ENCODE measurements around the gene DEFB121. TPM values are rescaled to one million over a fixed set of nuclear protein-coding genes. Genes with fewer than 3 reads are reported as not detected.

DEFB121 gene, protein sequence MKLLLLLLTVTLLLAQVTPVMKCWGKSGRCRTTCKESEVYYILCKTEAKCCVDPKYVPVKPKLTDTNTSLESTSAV
- not detected in 5 replicates for total RNA-seq (2022; extraction: Qiagen RNA extraction; ENCODE audit: low read depth)

DNA sequence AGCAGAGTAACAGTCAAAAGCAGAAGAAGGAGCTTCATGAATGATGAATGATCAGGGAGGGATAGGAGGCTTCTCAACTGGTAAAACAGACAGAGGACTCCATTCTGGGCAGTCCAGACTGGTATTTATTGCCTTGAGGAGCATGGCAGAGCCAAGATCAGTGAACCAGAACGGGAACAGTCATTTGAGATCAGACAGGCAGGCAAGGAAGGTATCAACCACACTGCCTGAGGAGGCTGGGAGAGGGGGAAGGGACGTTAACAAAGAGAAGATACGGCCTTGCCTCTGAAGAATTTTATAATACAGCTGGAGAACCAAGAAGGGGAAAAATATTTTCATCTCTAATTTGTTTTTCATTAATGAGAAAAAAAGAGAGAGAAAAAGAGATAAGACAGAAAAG is at the start of gene DEFB121:
Gene DEFB121, minus strand, starts transcription at position 101 of the 400 bp plus-strand sequence. Its CDS starts 63 bp downstream, at position 38.

DNA sequence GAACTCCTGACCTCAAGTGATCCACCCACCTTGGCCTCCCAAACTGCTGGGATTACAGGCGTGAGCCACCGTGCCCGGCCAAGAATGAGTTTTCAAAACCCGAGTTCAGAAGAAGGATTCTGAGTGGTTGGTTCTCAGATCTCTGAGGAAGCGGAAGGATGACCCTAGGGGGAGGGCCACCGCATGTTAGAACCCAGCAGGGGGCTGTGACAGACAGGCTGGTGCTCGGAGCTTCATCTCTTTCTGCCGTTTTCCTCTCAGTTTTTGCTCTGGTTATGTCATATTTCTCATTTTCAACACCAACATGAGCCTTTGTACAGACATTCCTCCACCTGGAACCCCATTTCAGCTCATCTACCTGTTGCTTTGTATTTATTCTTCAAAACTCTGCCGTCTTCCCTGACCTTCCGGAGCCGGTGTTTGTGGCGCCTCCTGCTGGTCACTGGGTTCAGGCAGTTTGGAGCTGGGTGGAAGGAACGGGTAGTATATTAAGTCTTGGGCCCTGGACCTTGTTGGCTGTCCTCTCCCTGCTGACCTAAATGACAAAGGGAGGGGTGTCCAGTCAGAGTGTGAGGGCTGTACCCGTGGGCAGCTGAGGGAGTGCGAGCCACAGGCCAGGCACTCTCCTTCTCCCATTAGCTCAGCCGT is 34.1 kb upstream of the DEFB121 start, which contains the start of gene DEFB123:
Gene DEFB123, plus strand, starts transcription at position 621 of the 648 bp plus-strand sequence. CDS start 67 bp downstream, outside the sequence.

DNA sequence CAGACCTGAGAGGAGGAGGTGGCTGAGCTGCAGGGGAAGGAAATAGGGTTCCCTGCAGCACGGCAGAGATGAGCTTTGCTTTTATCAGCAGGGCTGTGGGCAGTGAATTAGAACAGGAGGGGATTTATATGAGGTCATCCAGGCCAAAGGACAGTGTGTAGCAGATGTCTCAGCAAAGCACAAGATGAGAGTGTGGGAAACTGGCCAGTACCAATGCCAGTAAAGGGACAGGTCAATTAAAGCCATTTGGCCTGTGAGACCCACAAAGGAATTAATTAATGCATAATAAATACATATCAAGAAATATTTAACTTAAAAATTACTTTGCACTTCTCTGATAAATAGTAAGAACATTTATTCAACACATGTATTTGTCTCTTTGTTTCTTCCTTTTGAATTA is 15.5 kb downstream of the DEFB121 start, which contains the start of gene DEFB119:
Gene DEFB119, minus strand, starts transcription at position 101 of the 400 bp plus-strand sequence. CDS start 107 bp downstream, outside the sequence.

DNA sequence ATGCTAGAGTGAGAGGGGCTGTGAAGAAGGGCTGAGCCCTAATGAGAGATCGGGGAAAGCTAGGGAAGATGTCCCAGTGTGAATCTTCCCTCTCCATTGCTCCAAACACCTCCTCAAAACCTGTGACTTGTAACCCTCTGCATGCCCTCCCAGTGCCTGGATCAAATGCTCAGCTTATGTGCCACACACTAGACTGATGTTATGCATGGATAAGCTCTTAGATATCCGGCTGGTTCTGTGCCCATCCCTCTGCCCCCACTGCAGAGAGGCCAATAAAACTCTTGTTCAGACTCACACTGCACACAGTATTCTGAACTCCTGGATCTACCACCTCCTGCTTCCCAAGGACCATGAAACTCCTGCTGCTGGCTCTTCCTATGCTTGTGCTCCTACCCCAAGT is 37.7 kb downstream of the DEFB121 start, which contains the start of gene DEFB118:
Gene DEFB118, plus strand, starts transcription at position 301 of the 400 bp plus-strand sequence. Its CDS starts 50 bp downstream, at position 351.

Other genes with a start within 250 kb of the DEFB121 start
- gene DEFB115, start 148.6 kb downstream of the DEFB121 start, total RNA-seq (2022; extraction: Qiagen RNA extraction; ENCODE audit: low read depth): not detected in 5 replicates
- not detected in 5 replicates for gene DEFB116, start 97.6 kb downstream of the DEFB121 start, total RNA-seq (2022; extraction: Qiagen RNA extraction; ENCODE audit: low read depth)
- gene DEFB118, start 37.6 kb downstream of the DEFB121 start, total RNA-seq (2022; extraction: Qiagen RNA extraction; ENCODE audit: low read depth): not detected in 5 replicates
- not detected in 5 replicates for gene DEFB119, start 15.6 kb downstream of the DEFB121 start, total RNA-seq (2022; extraction: Qiagen RNA extraction; ENCODE audit: low read depth)
- gene DEFB123, start 34.4 kb upstream of the DEFB121 start, total RNA-seq (2022; extraction: Qiagen RNA extraction; ENCODE audit: low read depth): not detected in 5 replicates
- not detected in 5 replicates for gene DEFB124, start 68.9 kb upstream of the DEFB121 start, total RNA-seq (2022; extraction: Qiagen RNA extraction; ENCODE audit: low read depth)
- gene REM1, start 69.1 kb upstream of the DEFB121 start, total RNA-seq (2022; extraction: Qiagen RNA extraction; ENCODE audit: low read depth): 0.39 to 0.82 TPM (median 0.56 TPM) in 5 replicates
- 201 to 275 TPM (median 252 TPM) in 5 replicates for gene HM13, start 108.2 kb upstream of the DEFB121 start, total RNA-seq (2022; extraction: Qiagen RNA extraction; ENCODE audit: low read depth)
- 385 to 513 TPM (median 425 TPM) in 5 replicates for gene ID1, start 199.1 kb upstream of the DEFB121 start, total RNA-seq (2022; extraction: Qiagen RNA extraction; ENCODE audit: low read depth)
- gene COX4I2, start 231.7 kb upstream of the DEFB121 start, total RNA-seq (2022; extraction: Qiagen RNA extraction; ENCODE audit: low read depth): not detected in 5 replicates